HG02588 (cell line): Measurements from ENCODE around the gene C11orf65.
"Not testable (repeated sequence)": the region's sequence is repeated elsewhere in the genome, so short reads cannot be mapped to it uniquely, and the experiment has no call there.

Experiments
- ATAC-seq: cut with Tn5 transposase; IDR thresholded peaks from one replicate; pipeline ENCODE4 v1.9.1; 2021; ENCODE audit warnings: mild to moderate bottlenecking, moderate library complexity; ENCODE audit not compliant: unreplicated experiment

Gene C11orf65

GRCh38 chr11:108474664-108475463 is 7.5 kb upstream of the C11orf65 start:
- no peak for ATAC-seq

GRCh38 chr11:108472681-108473080 is 5.4 kb upstream of the C11orf65 start:
- ATAC-seq = no peak

- no peak for ATAC-seq
Measured at GRCh38 chr11:108468478-108468864, 1.1 kb upstream of the C11orf65 start.

GRCh38 chr11:108466405-108466804 is 924 bp downstream of the C11orf65 start:
- ATAC-seq = no peak

- no peak for ATAC-seq
Measured at GRCh38 chr11:108453207-108453835, 14.0 kb downstream of the C11orf65 start.

- not testable (repeated sequence) for ATAC-seq
Measured at GRCh38 chr11:108441445-108441844, 25.9 kb downstream of the C11orf65 start.

- ATAC-seq = no peak
Measured at GRCh38 chr11:108436594-108436993, 30.7 kb downstream of the C11orf65 start.

GRCh38 chr11:108435066-108435465 is 32.3 kb downstream of the C11orf65 start:
- ATAC-seq = no peak

- no peak for ATAC-seq
Measured at GRCh38 chr11:108432783-108433182, 34.5 kb downstream of the C11orf65 start.

- ATAC-seq = no peak
Measured at GRCh38 chr11:108431997-108432396, 35.3 kb downstream of the C11orf65 start.

GRCh38 chr11:108431370-108431769 is 36.0 kb downstream of the C11orf65 start:
- no peak for ATAC-seq

GRCh38 chr11:108417551-108417950 is 49.8 kb downstream of the C11orf65 start:
- not testable (repeated sequence) for ATAC-seq

- ATAC-seq = no peak
Measured at GRCh38 chr11:108414958-108415357, 52.4 kb downstream of the C11orf65 start.

GRCh38 chr11:108405706-108406105 is 61.6 kb downstream of the C11orf65 start:
- no peak for ATAC-seq

- no peak for ATAC-seq
Measured at GRCh38 chr11:108403052-108403451, 64.3 kb downstream of the C11orf65 start.

- no peak for ATAC-seq
Measured at GRCh38 chr11:108402241-108402640, 65.1 kb downstream of the C11orf65 start.

GRCh38 chr11:108398439-108398838 is 68.9 kb downstream of the C11orf65 start:
- no peak for ATAC-seq

GRCh38 chr11:108396672-108397071 is 70.7 kb downstream of the C11orf65 start:
- ATAC-seq = not testable (repeated sequence)

- no peak for ATAC-seq
Measured at GRCh38 chr11:108394744-108395284, 72.5 kb downstream of the C11orf65 start.

GRCh38 chr11:108393046-108393445 is 74.3 kb downstream of the C11orf65 start:
- no peak for ATAC-seq

GRCh38 chr11:108392353-108392752 is 75.0 kb downstream of the C11orf65 start:
- no peak for ATAC-seq

GRCh38 chr11:108388576-108388975 is 78.8 kb downstream of the C11orf65 start:
- ATAC-seq = no peak
